GM21619 (cell line): Measurements from ENCODE around the gene CXCR6.

ENCODE experiments used
- ATAC-seq: cut with Tn5 transposase; IDR thresholded peaks from one replicate; pipeline ENCODE4 v1.9.1; 2021; ENCODE audit not compliant: unreplicated experiment

Gene CXCR6

DNA sequence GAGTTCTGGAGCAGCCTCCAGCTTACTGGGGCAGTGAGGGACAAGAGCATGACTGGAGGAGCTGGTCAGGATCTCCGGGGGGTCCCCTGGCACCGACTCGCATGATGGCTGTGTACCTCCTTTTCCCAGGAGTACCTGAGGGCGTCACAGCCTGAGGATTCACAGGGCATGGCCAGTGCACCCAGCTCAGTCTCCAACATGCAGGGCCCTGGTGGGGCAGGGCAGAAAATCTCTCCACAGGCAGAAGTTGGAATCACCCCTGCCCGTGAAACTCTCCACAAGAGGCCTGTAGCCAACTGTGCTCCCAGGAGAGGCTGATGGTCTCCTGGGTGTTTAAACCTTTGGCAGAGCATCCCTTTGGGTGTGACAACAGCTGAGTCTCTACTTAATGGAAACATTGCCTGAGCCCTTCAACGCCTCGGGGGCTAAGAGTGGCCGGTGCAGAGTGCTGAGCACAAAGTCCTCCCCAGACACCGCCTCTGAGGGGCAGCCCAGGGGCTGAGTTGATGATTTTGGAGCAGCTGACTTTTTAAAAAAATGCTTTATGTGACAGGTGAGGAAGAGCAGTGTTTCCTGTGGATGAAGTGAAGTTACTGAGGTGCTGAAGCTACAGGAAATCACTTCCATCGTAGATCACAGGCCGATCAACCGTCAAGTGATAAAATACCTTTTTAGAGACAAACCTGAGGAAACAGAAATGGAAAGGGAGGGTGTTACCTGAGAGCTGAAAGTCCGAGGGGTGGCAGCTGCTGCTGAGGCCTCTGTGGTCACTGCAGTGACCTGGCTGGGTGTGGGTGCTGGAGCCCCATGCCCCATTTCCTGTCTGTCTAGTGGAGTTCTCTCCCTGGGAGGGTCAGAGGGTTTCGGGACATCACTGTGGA lies 21.9 kb upstream of the CXCR6 start:
- ATAC-seq, result no peak

DNA sequence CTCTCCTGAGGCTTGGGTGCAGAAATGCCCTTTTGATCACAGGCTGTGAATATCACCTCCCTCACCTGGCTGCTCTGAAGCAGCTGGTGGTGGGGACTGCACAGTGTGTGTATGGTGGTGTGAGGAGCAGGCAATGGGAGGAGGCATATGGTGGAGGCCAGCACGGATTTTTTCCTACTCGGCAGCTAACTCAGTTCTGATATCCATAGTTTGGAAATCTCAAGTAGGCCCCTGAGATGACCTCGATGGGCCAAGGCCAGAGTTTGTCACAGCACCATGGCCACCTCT lies 21.3 kb upstream of the CXCR6 start:
- ATAC-seq, result no peak

DNA sequence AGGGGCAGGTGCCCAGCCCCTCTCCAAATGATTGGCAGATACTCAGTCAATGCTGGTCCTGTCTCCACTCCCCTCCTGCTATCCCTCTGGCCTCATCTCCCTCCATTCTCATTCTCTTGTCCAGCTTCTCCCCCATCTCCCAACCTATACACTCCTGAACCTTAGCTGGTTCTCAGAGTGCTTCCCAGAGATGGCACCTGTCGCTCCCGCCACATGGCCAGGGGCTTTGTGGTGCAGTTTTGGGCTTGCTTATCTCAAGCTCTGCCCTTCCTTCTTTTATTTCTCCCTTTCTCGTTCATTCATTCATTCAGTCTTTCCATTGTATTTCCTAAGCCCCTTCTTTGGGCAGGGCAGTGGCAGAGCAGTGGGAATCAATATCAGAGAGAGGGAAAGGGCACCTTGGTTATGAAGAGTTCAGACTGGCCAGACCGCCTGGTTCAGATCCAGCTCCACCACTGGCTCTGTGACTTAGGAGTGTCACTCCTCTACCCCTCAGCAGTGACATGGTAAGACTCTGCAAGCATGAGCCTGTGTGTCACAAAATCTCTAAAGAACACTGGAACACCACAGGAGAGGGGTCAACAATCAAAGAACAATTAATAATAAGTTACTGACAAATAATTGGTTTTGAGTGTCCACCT lies 20.2 kb upstream of the CXCR6 start:
- ATAC-seq, result no peak

DNA sequence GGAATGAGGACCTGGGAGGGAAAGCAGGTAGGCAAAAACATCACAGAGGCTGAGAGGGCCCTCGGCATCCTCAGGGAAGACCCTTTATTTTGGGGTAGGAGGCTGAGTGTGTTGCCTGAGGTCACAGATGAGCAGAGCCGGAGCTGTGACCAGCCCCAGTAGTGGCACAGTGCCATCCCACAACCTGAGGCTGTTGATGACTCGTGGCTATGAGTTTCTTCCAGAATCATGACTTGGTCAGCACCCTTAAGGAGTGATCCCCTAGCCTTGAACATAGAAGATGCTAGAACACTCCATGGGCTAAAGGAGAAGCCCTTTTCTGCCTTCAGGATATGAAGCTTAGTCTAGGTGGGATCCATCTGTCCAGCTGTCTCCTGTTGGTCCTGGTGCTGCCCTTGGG lies 19.5 kb upstream of the CXCR6 start:
- ATAC-seq, result no peak

DNA sequence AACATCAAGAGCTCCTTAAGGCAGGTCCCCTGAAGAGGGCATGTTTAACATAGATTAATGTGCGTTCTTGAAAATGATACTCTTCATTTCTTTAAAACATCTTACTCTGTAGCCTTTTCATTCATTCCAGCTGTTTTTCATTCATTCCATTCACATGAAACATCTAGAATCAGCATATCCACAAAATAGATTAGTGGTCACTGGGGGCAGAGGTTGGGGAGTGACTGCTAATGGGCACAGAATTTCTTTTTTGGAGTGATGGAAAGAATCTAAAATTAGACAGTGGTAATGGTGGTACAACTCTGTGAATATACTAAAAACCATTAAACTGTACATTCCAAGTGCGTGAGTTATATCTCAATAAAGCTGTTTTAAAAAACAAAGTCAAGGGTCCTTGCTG lies 15.4 kb upstream of the CXCR6 start:
- no peak for ATAC-seq

DNA sequence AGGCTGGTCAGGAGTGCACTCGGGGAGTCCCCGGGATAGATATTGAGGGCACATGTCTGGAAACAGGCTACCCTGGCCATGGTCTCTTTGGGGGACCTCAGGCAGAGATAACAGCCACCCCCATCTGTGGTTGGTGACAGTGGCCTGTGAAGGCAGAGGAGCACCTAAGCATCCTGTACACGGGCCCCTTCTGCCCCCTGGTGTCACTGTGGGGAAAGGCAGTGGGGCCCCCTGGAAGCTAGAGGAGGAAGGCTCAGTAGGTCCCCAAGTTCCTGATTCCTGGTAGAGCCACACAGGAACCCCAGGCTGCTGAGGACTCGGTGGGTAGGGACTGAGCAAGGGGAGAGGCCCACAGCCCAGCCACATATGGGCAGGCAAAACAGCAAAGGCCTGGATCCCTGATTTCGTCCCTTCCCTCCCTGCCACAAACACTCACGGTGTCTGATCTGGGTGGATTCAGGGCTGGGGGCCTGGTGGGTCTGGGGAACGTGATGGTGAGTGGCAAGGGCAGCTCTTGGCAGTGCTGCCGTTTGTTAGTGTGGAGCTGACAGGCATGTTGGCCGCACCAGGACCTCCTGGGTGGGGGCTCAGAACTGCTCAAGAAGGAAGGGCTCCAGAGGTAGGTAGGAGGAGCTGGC lies 14.1 kb upstream of the CXCR6 start:
- ATAC-seq, result no peak

DNA sequence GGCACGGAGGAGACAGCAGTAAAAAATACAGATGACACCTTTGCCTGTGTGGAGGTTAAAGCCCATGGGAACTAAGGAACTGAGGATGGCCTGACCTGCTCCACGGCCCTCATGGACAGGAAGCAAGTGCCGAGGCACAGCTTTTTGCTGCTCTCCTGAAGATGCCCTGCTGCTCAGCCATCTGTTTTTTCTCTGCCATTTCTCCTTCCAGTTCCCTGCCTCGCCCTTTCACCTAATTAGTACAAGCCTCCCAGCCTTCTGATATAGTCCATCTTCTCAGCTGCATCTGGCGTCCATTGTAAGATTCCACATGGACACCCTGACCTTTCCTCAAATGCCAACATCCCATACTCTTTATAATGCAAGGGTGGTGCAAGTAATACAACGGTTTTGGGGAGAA lies 11.8 kb upstream of the CXCR6 start:
- no peak for ATAC-seq

DNA sequence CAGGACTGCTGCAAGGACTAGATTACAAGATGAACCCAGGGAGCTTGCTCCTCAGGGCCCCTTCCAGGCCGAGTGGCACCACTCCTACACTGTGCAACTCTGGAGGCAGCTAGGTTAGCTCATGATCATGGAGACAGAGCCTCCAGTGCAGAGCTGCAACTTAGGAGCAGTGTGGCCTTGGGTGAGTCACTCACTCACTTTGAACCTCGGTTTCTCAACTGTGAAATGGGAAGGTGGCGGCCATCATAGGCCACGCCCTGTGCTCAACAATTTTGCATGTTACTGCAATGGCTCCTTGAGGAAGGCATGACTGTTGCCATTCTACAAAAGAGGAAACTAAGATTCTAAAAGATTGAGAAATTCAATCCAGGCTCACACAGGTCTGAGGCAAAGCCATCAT lies 11.2 kb upstream of the CXCR6 start:
- no peak for ATAC-seq

DNA sequence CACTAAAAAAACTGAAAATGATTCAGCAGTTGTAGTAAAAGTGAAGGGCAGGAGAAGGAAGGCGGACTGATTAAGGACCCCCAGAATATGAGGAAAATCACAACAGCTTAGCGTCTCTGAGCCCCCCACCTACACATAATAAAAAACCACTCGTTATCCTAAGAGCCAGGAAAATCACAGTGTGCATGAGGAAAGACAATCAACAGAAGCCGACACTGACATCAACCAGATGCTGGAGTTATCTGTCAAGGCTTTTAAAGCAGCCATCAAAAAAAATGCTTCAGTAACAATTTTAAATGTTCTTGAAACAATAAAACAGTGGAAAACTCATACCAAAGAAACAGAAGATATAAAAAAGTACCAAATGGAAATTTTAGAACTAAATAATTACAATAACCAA lies 9.7 kb upstream of the CXCR6 start:
- ATAC-seq, result no peak

DNA sequence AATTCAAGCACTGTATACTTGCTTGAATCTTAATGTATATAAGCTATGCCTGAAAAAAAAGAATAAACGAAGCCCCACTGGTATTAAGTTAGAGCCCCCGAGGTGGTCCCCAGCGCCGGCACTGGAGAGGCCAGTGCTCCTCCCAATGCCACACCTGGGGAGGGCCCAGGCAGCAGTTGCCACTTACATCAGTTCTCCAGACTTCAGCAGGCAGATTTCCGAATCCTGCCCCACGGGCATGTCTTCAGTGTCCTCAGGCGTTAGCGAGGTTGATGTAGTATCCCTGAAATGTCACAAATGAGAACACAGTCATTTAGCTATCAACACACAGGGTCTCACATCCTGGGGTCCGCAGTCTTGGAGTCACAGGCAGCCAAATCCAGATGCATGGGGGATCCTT lies 7.0 kb upstream of the CXCR6 start:
- ATAC-seq, result no peak

DNA sequence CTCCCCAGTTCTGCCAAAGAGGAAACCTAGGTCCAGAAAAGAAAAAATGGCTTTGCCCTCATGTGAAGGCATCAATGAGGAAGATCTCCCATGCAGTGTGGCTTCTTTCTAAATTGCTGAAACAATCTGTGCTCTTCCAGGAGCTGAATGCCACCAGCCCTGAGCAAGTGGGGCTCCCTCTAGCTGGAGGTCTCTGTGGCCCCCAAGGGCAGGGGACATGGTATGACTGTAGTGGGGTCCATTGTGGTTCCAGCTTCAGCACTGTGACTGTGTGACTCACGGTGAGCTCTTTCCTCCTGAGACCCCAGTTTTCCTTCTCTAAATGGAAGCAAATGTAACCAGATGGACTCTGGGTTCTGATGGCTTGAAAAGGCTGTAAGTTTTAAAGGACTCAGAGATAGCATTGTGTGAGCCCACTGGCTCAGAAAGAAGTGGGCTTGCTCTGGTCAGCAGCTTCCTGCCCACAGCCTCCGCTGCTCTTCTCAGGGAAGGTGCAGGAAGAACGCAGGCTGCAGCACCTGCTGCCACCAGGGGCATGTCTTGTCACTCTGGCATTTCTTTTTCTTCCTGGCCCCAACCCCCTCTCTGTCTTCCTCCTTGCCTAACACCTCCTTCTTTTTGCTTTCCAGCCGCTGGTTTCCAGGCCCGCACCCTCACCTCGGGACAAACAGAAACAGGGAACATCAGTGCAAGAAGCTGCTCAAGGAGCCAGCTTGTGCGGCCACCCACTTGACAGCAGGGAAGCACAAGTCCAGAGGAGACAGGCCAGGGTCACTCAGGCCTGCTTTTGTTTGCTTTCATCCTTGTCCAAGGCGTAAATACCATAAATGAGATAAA lies 5.8 kb upstream of the CXCR6 start:
- no peak for ATAC-seq

DNA sequence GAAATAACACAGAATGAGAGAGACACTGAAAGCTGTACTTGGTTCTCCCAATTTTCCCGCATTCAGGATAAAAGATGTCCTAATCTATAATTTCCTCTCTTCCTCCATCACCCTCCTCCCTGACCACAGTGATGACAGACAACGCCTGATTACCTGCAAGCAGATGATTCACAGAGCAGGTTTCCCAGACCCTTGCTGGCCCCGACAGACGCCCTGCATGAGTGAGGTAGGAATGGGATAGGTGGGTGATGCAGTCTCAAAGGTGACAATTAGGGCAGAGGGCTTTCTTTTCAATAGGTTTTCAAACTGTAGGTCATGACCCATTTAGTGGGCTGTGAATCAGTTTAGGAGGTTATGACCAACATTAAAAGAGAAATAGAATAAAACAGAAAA lies 5.2 kb upstream of the CXCR6 start:
- no peak for ATAC-seq

DNA sequence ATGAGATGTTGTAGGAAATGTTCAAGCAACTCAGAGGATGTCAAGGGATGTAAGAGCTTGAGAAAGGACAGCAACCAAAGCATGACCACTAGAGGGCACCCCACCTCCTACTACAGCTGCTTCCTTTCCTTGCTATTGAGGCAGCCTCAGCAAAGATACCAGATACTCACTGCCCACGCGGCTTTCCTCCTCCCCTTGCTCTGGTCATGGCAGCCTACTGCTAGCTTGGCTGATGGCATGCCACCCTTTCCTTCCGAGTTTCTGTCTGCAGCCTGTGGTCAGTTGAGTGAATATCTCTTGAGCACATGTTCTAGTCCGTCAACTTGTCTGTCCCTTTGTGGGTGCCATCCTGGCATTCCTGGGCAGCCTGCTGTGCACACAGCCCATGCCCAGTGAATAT lies 4.4 kb upstream of the CXCR6 start:
- ATAC-seq, result no peak

DNA sequence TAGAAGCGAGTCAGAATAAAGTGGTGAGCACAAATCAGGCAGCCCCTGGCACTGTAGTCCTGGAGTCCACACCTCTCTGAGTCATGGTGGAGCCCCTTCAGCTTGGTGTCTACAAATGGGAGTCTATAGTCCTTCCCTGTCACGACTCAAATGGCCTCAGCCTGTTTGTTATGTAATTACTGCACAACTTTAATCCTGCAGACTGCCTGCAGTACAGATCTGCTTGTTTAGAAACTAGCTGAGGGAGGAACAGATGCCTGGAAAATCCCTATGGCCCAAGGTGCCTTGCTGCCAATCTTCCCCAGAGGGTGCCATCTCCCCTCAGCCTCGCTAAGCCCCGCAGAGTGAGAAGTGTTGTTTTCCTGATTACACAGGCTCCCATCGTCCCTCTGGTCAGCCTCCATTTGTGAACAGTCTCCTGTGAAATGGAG lies 3.9 kb upstream of the CXCR6 start:
- no peak for ATAC-seq

DNA sequence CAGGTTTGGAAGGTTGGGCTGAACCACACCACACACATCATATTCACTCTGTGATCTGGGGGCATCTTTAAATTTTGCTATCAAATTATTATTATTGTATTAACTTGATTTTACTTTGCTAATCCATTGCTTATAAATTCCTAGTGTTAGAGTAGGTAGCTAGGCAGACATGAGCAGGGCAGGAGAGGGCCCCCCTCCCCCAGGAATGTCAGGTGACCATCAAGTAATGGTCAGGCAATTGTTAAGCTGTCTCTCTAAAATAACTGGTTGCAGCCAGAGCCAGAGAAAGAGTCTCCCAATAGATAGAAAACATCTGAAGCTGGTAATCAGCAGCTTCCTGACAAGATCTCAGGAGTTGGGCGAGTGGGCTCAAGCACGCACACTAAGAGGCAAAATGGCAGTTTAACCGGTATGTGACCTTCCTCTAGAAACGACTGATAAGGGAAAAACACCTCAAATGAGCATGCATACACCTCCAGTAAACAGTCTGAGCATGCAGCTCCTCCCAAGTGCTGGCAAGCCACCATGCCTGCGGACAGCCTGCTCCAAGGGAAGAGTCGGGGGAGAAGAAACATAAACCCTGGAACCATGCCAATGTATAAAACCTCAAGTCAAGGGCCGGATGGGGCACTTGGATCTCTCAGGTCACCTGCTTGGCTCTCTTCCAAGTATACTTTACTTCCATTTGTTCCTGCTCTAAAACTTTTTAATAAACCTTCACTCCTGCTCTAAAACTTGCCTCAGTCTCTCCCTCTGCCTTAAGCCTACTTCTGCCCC lies 3.1 kb upstream of the CXCR6 start:
- ATAC-seq, result no peak

DNA sequence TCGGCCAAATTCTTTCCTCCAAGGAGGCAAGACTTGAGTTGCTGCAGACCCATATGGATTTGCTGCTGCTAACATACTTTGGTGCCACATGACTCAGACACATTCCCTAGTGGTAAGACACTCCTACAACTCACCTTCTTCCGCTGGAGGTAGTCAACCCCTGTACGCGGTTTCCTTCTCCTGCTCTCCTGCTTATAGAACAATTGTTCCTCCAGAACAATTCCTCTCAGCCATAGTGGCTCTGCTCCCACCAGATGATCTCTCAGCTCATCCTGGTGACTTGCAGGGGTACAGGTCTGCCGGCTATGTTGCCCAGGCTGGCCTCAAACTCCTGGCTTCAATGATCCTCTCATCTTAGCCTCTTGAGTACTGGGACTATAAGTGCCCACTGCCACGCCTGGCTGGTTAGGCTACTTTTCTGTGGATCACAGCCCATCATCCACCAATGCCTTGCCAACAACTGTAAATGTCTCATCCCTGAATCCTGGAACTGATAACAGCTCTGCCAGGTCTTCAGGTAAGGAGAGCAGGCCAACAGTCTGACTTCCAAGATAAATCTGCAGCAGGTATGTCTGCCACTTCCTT lies 2.4 kb upstream of the CXCR6 start:
- no peak for ATAC-seq

DNA sequence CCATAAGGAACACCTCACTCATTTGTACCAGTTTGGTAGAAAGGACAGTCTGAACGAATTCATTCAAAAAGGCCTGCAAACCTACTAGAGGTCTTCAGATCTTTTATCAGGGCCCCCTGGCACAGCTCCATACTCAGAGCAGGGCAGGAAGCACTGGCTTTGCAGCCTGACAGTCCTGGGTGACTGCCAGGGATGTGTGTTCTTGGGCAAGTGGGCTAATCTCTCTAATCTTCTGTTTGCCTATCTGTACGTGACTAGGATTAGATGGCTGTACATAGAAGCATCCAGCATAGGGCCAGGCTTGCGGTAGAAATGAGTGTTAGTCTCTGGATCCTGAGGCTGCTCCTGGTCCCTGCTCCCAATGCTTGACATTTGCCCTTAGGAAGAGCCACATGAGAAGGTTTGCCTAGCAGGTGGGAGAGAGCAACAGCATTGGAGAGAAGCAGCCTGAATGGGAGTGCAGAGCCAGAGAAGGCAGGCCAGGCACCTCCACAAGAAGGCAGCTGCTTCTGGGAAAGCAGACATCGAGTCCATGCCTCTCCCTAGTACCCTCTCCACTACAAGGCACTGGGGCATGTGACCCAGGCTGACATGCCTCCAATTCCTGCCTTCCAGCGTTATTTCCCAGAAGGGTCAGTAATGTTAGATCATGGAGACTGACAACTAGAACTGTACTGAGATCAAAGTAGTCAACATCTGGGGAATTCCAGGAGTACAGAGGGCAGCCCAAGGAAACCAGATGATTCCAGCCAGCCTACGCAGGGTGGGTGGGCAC lies 1.0 kb upstream of the CXCR6 start:
- ATAC-seq, result no peak

DNA sequence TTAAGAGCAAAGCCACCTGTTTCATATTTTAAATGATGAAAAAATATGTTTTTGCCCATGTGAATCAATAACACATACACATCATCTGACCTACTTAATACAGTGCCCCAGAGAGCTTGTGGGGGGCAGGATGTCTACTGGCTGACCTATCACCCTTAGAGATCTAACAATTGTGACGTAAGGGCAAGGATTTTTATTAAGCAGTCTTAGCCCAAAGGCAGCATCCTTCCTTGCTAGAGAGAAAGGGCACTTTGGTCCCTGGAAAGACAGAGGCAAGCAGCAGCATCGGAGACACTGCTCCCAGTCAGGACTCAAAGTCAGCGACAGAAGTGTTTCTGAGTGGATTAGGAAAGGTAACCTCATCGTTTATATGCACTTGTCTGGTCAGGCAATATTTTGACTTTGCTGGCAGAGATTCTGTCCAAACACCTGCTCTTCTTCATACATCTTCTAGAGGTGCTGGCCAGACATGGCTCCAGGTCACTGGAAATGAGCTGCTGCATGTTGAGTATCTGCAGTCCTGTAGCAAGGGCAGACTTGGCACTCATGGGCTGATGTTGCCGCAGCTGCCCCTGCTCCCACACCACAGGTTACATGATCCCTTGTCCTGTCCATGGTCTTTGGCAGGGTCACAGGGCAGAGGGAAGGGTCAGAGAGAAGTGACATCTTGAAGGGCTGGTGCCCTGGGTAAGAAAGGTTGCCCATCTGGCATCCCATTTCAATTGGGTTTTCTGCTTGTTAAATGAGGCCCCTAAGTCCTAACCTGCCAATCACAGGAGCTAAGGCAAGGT lies 1.8 kb downstream of the CXCR6 start:
- ATAC-seq, result no peak

DNA sequence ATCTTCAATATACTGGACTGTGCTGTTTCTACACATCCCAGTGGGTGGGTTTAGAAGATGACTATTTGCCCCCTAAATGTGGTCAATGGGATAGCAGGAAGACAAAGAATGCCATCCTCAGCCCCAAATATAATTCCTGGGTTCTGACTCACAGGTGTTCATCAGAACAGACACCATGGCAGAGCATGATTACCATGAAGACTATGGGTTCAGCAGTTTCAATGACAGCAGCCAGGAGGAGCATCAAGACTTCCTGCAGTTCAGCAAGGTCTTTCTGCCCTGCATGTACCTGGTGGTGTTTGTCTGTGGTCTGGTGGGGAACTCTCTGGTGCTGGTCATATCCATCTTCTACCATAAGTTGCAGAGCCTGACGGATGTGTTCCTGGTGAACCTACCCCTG lies 3.0 kb downstream of the CXCR6 start:
- ATAC-seq, result no peak
